ENCODE data around the gene RNH1. TPM values are rescaled to one million over a fixed set of nuclear protein-coding genes. Genes with fewer than 3 reads are reported as not detected.

The RNH1 gene
- total RNA-seq, 1 experiment from 2014 or later: 59.0 TPM

- TF ChIP-seq TEAD4 (CRISPR knock-in tag; IDR thresholded peaks at IDR 0.05): no peak
Measured at GRCh38 chr11:504994-505344, 2.1 kb downstream of the RNH1 start (continued).

- no peak for ATAC-seq
- POLR2A ChIA-PET: no interaction called here
- TF ChIP-seq SMAD3 (CRISPR knock-in tag; IDR thresholded peaks at IDR 0.05; ENCODE audit: borderline replicate concordance): no peak
- no peak for TF ChIP-seq ATF3 (CRISPR knock-in tag; conservative IDR thresholded peaks at IDR 0.05)
- TF ChIP-seq ZBTB21 (CRISPR knock-in tag; IDR thresholded peaks at IDR 0.05; ENCODE audit: borderline replicate concordance): no peak
- no peak for TF ChIP-seq E2F4 (CRISPR knock-in tag; IDR thresholded peaks at IDR 0.05; ENCODE audit: borderline replicate concordance, low read depth)
- no peak for TF ChIP-seq ZMAT4 (CRISPR knock-in tag; IDR thresholded peaks at IDR 0.05)
- no peak for TF ChIP-seq ZNF263 (CRISPR knock-in tag; IDR thresholded peaks at IDR 0.05; ENCODE audit: low read depth)
- no peak for TF ChIP-seq NR3C1 (CRISPR knock-in tag; conservative IDR thresholded peaks at IDR 0.05; ENCODE audit: low read depth)
- TF ChIP-seq ARID4B (CRISPR knock-in tag; IDR thresholded peaks at IDR 0.05; ENCODE audit: borderline replicate concordance): no peak
- no peak for TF ChIP-seq ZBTB43 (CRISPR knock-in tag; IDR thresholded peaks at IDR 0.05)
- no peak for TF ChIP-seq CBFB (CRISPR knock-in tag; IDR thresholded peaks at IDR 0.05; ENCODE audit: low read depth)
- no peak for TF ChIP-seq E2F1 (CRISPR knock-in tag; IDR thresholded peaks at IDR 0.05)
- no peak for TF ChIP-seq KAT7 (CRISPR knock-in tag; IDR thresholded peaks at IDR 0.05; ENCODE audit: borderline replicate concordance)
- no peak for TF ChIP-seq TEAD4 (CRISPR knock-in tag; IDR thresholded peaks at IDR 0.05)
- no peak for DNase-seq (ENCODE audit: low spot score)
- Mint-ChIP-seq H3K36me3 (peaks cover 12% of the 10 kb centered on the region), H3K27ac (no peak overlapping the region), H3K27me3 (ENCODE audit: low read depth) (no peaks in the 10 kb centered on the region; the same call in 1 of the 2 replicates), H3K4me1 (peaks cover 12% of the 10 kb centered on the region), H3K4me3 (peak overlapping the region; percentile 93), H3K9me3 (no peaks in the 10 kb centered on the region)
- CTCF ChIA-PET: interaction anchor here (1.0 to 1.6 kb wide), 2 partner anchors 55 to 254 kb away, joined by 3 to 4 read pairs; partner anchors contain the start of gene PTDSS2
Measured at GRCh38 chr11:504053-504993, 2.7 kb downstream of the RNH1 start.
